Stimulated activated naive CD4-positive, alpha-beta T cell (primary cell): Measurements from ENCODE around the gene NOL4L.

Source experiments
- DNase-seq, 6 experiments: peaks; one replicate each; lab custom pipeline; 2025; lab: John Stamatoyannopoulos, UW

NOL4L gene

GRCh38 chr20:32421290-32421689 is 163.8 kb downstream of the NOL4L start:
- DNase-seq: no peak

- DNase-seq: no peak
These were observed 166.8 kb downstream of the NOL4L start for GRCh38 chr20:32418376-32418775.

- DNase-seq: no peak
These were observed 168.9 kb downstream of the NOL4L start for GRCh38 chr20:32416206-32416605.

- DNase-seq: no peak
These were observed 169.6 kb downstream of the NOL4L start for GRCh38 chr20:32415494-32415893.

- DNase-seq: peak in 1 of 6 experiments; percentile 4
These were observed 173.0 kb downstream of the NOL4L start for GRCh38 chr20:32411955-32412706.

GRCh38 chr20:32407131-32407750 is 177.9 kb downstream of the NOL4L start:
- peak; percentile 37 to 79 (median 64) for DNase-seq

- no peak for DNase-seq
These were observed 178.4 kb downstream of the NOL4L start for GRCh38 chr20:32406701-32407100.

GRCh38 chr20:32404017-32404416 is 181.1 kb downstream of the NOL4L start:
- DNase-seq: no peak

- no peak for DNase-seq
These were observed 184.7 kb downstream of the NOL4L start for GRCh38 chr20:32400476-32400875.

GRCh38 chr20:32397567-32398084 is 187.5 kb downstream of the NOL4L start:
- no peak for DNase-seq

- no peak for DNase-seq
These were observed 188.4 kb downstream of the NOL4L start for GRCh38 chr20:32396646-32397160.

- peak in 1 of 6 experiments; percentile 24 for DNase-seq
These were observed 190.1 kb downstream of the NOL4L start for GRCh38 chr20:32395066-32395465.
